Osteoblast (primary cell): ENCODE measurements around the gene C15orf62. TPM values are rescaled to one million over a fixed set of nuclear protein-coding genes. Genes with fewer than 3 reads are reported as not detected.

Experiments used
- DNase-seq: peaks from one replicate; pipeline ENCODE4 v3.0.0; 2011; ENCODE audit warnings: low spot score, mixed read lengths; ENCODE audit not compliant: insufficient read length; ENCODE audit errors: missing footprints
- H2AFZ ChIP-seq: 2 replicates; pipeline ENCODE4 v1.6.0; 2011; ENCODE audit warnings: mild to moderate bottlenecking, low read length
- H3K27ac ChIP-seq: 2 replicates; pipeline ENCODE4 v1.5.1; 2011; ENCODE audit warnings: mild to moderate bottlenecking, low read depth, low read length, moderate library complexity
- H3K27me3 ChIP-seq: 2 replicates; pipeline ENCODE4 v1.6.0; 2012; ENCODE audit warnings: mild to moderate bottlenecking, control low read depth, inconsistent platforms, low read length, moderate library complexity; ENCODE audit not compliant: insufficient read depth
- H3K36me3 ChIP-seq: 2 replicates; pipeline ENCODE4 v1.5.1; 2011; ENCODE audit warnings: mild to moderate bottlenecking, low read length, control low read depth, moderate library complexity; ENCODE audit not compliant: insufficient read depth
- H3K4me1 ChIP-seq: 2 replicates; pipeline ENCODE4 v1.5.1; 2011; ENCODE audit warnings: mild to moderate bottlenecking, low read length, control low read depth, moderate library complexity; ENCODE audit not compliant: insufficient read depth
- H3K4me2 ChIP-seq: 2 replicates; pipeline ENCODE4 v1.6.0; 2011; ENCODE audit warnings: mild to moderate bottlenecking, low read length; ENCODE audit not compliant: insufficient read depth
- H3K4me3 ChIP-seq: fragments of 200-600 bp; sonication (generic); 3 replicates; pipeline ENCODE4 v1.5.1; 2012; ENCODE audit warnings: mild to moderate bottlenecking, low read length, inconsistent platforms; ENCODE audit not compliant: insufficient read depth
- H3K79me2 ChIP-seq: 2 replicates; pipeline ENCODE4 v1.6.0; 2012; ENCODE audit warnings: mild to moderate bottlenecking, low read length, control low read depth, inconsistent platforms; ENCODE audit not compliant: insufficient read depth
- H3K9me3 ChIP-seq: 2 replicates; pipeline ENCODE4 v1.5.1; 2011; ENCODE audit warnings: low read depth, low read length, control low read depth
- H4K20me1 ChIP-seq: 2 replicates; pipeline ENCODE4 v1.6.0; 2012; ENCODE audit warnings: mild to moderate bottlenecking, low read length, control low read depth; ENCODE audit not compliant: insufficient read depth
- CTCF ChIP-seq: IDR thresholded peaks from 2 replicates; pipeline ENCODE4 v1.5.1; 2011; ENCODE audit warnings: mild to moderate bottlenecking, low read depth, low read length, moderate library complexity; ENCODE audit errors: extremely low read depth
- total RNA-seq: library from RNA; depleted of rRNA; stranded (reverse); fragments of >200 nt; gene quantifications from 2 replicates; pipeline ENCODE4 v1.2.3, GENCODE V29; 2012

The C15orf62 gene
- total RNA-seq, 1 donor = under 0.01 TPM

GRCh38 chr15:40770147-40770721 lies 454 bp downstream of the C15orf62 start:
- H3K36me3 ChIP-seq = peaks cover 43% of the 10 kb centered on the region

GRCh38 chr15:40771242-40771641 lies 1.5 kb downstream of the C15orf62 start:
- DNase-seq = no peak
- Histone ChIP-seq H3K27me3 (no peaks in the 10 kb centered on the region), H2AFZ (no peak overlapping the region), H3K4me1 (peaks cover 11% of the 10 kb centered on the region), H4K20me1 (peaks cover 9% of the 10 kb centered on the region), H3K4me2 (no peak overlapping the region), H3K4me3 (no peak overlapping the region), H3K9me3 (no peaks in the 10 kb centered on the region), H3K36me3 (peaks cover 52% of the 10 kb centered on the region), H3K27ac (no peak overlapping the region), H3K79me2 (no peaks in the 10 kb centered on the region)
- no peak for TF ChIP-seq CTCF

More at GRCh38 chr15:40770147-40770721, 454 bp downstream of the C15orf62 start:
- Histone ChIP-seq H4K20me1 (peaks cover 16% of the 10 kb centered on the region), H3K4me2 (no peak overlapping the region), H3K27me3 (no peaks in the 10 kb centered on the region), H3K79me2 (no peaks in the 10 kb centered on the region), H2AFZ (no peak overlapping the region), H3K4me1 (peaks cover 20% of the 10 kb centered on the region), H3K27ac (no peak overlapping the region), H3K9me3 (no peaks in the 10 kb centered on the region), H3K4me3 (no peak overlapping the region)
- TF ChIP-seq CTCF = no peak
- no peak for DNase-seq

DNA sequence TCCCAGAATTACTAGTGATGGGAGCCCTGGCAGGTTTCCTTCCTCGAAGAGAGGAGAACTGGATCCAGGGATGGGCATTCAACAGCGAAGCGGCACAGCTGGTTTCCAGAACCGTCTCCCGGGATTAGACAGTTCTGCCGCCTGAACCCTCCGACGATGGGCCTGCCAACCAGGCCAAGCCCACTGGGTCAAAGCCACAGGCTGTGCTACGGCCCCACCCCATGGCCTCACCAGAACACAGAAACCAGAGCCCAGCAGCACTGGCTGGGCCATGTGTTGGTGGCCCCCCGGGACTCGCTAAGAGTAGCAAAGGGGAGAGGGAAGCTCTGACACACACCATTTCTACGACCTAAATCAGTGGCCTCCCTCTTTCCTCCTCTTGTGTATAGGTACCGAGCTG lies 2.2 kb downstream of the C15orf62 start:
- peaks cover 9% of the 10 kb centered on the region for H4K20me1 ChIP-seq
- no peak overlapping the region for H3K4me2 ChIP-seq
- TF ChIP-seq CTCF = no peak
- no peak overlapping the region for H3K4me3 ChIP-seq
- DNase-seq = peak; percentile 92
- no peak overlapping the region for H3K27ac ChIP-seq
- peaks cover 52% of the 10 kb centered on the region for H3K36me3 ChIP-seq
- no peaks in the 10 kb centered on the region for H3K79me2 ChIP-seq
- H2AFZ ChIP-seq = no peak overlapping the region
- H3K27me3 ChIP-seq = no peaks in the 10 kb centered on the region
- no peaks in the 10 kb centered on the region for H3K9me3 ChIP-seq
- peaks cover 11% of the 10 kb centered on the region for H3K4me1 ChIP-seq

GRCh38 chr15:40773496-40773895 lies 3.7 kb downstream of the C15orf62 start:
- no peak overlapping the region for H3K4me2 ChIP-seq
- H3K27me3 ChIP-seq = no peaks in the 10 kb centered on the region
- H3K79me2 ChIP-seq = no peaks in the 10 kb centered on the region
- peaks cover 57% of the 10 kb centered on the region for H3K36me3 ChIP-seq
- H4K20me1 ChIP-seq = peaks cover 9% of the 10 kb centered on the region
- TF ChIP-seq CTCF = no peak
- DNase-seq = no peak
- H3K4me3 ChIP-seq = no peak overlapping the region
- H3K9me3 ChIP-seq = no peaks in the 10 kb centered on the region
- no peak overlapping the region for H2AFZ ChIP-seq
- H3K27ac ChIP-seq = no peak overlapping the region
- peaks cover 11% of the 10 kb centered on the region for H3K4me1 ChIP-seq
